ENCODE results near the gene STK11. TPM values are rescaled to one million over a fixed set of nuclear protein-coding genes. Genes with fewer than 3 reads are reported as not detected.

STK11 gene
- total and polyA plus RNA-seq, 4 donors = 35.4 to 66.6 (median 58.8) TPM

DNA sequence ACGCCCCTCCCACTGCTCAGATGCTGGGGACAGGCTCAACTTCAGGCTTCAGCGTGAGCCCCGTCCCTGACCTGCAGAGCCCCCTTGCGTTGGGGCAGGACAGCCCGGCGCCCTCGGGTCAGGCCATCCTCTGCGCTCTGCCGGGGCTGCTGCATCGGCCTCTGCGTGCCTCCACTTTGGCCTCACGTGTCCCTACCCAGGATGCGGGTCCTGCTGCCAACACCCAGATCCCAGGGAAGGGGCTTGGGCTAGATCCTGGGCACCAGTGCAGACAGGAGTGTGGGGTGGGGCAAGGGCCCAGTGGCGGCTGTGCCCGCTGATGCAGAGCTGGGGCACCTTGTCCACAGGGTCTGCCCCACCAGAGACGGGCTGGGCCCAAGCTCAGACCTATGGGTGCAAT lies 19.3 kb downstream of the STK11 start:
- Histone ChIP-seq H3K4me3 (ENCODE audit: low read depth, low read length) (no peak overlapping the region), H3K4me1 (ENCODE audit: control insufficient read depth, insufficient read depth, low read length) (peaks cover 14% of the 10 kb centered on the region), H3K27me3 (ENCODE audit: control insufficient read depth, insufficient read depth, low read length) (no peaks in the 10 kb centered on the region), H3K27ac (ENCODE audit: low read depth, low read length) (no peak overlapping the region), H3K9me3 (ENCODE audit: control insufficient read depth, insufficient read depth, low read length) (no peaks in the 10 kb centered on the region), H3K36me3 (ENCODE audit: control insufficient read depth, insufficient read depth, low read length) (peaks cover 91% of the 10 kb centered on the region)
- no peak for DNase-seq (ENCODE audit: low read depth in 4 of 6, low spot score in 6 of 6)
- WGBS (ENCODE audit: insufficient coverage) = 88% methylated on average over 16 of the region's 16 CpGs

DNA sequence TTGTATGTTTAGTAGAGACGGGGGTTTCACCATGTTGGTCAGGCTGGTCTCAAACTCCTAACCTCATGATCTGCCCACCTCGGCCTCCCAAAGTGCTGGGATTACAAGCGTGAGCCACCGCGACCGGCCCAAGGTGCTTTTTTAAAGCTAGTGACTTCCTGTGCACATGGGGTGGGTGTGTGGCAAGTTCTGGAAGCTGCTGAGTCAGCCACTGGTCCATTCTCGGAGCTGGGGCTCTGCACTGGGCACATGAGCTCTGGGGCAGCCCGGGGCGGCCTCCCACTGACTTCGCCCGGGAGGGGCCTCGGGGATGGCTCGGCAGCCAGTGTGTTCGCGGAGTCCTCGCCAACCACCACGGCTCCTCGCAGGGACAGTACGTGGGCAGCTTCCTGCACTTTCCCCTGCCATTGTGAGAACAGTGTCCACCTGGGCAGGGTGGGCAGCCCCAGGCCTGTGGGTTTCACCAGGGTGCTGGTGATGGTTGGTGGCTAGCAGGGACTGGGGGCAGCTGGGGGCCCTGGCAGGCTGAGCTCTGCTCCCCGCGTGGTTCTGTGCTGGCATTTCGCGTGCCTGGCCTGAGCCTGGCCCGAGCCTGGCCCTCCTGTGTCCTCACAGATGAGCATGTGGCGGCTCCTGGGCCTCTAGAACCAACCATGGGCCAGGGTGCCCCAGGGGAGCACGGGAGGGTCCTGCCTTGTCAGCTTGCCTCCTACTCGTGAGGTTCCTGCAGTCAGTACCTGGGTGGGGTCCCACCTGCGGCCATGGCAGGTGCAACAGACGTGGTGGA lies 20.1 kb downstream of the STK11 start:
- H3K27me3 ChIP-seq (ENCODE audit: control insufficient read depth, insufficient read depth, low read length) = no peaks in the 10 kb centered on the region
- WGBS (ENCODE audit: insufficient coverage) = 83% methylated on average over 29 of the region's 29 CpGs
- peaks cover 12% of the 10 kb centered on the region for H3K4me1 ChIP-seq (ENCODE audit: control insufficient read depth, insufficient read depth, low read length)
- no peak for DNase-seq (ENCODE audit: low read depth in 4 of 6, low spot score in 6 of 6)
- H3K27ac ChIP-seq (ENCODE audit: low read depth, low read length) = no peak overlapping the region
- no peaks in the 10 kb centered on the region for H3K9me3 ChIP-seq (ENCODE audit: control insufficient read depth, insufficient read depth, low read length)
- H3K4me3 ChIP-seq (ENCODE audit: low read depth, low read length) = no peak overlapping the region
- peaks cover 91% of the 10 kb centered on the region for H3K36me3 ChIP-seq (ENCODE audit: control insufficient read depth, insufficient read depth, low read length)

DNA sequence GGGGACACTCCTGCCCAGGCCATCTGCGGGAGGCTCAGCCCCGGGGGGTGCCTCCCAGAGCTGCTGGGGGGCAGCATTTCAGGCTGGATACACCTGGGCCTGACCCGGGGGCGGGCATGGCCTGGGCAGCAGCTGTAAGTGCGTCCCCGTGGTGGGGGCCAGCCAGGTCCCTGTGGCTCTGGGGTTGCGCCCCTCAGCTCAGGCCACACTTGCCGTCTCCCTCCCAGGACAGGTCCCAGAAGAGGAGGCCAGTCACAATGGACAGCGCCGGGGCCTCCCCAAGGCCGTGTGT lies 20.6 kb downstream of the STK11 start:
- Histone ChIP-seq H3K27ac (ENCODE audit: low read depth, low read length) (no peak overlapping the region), H3K27me3 (ENCODE audit: control insufficient read depth, insufficient read depth, low read length) (no peaks in the 10 kb centered on the region)

GRCh38 chr19:1226522-1227303 lies 21.1 kb downstream of the STK11 start:
- 90% methylated on average over 47 of the region's 50 CpGs for WGBS (ENCODE audit: insufficient coverage)
- DNase-seq (ENCODE audit: low read depth in 4 of 6, low spot score in 6 of 6) = no peak
- Histone ChIP-seq H3K9me3 (ENCODE audit: control insufficient read depth, insufficient read depth, low read length) (no peaks in the 10 kb centered on the region), H3K4me1 (ENCODE audit: control insufficient read depth, insufficient read depth, low read length) (peaks cover 6% of the 10 kb centered on the region), H3K36me3 (ENCODE audit: control insufficient read depth, insufficient read depth, low read length) (peaks cover 91% of the 10 kb centered on the region), H3K27me3 (ENCODE audit: control insufficient read depth, insufficient read depth, low read length) (no peaks in the 10 kb centered on the region), H3K27ac (ENCODE audit: low read depth, low read length) (no peak overlapping the region), H3K4me3 (ENCODE audit: low read depth, low read length) (no peak overlapping the region)

More for the DNA sequence above, 20.6 kb downstream of the STK11 start:
- Histone ChIP-seq H3K9me3 (ENCODE audit: control insufficient read depth, insufficient read depth, low read length) (no peaks in the 10 kb centered on the region), H3K36me3 (ENCODE audit: control insufficient read depth, insufficient read depth, low read length) (peaks cover 91% of the 10 kb centered on the region), H3K4me1 (ENCODE audit: control insufficient read depth, insufficient read depth, low read length) (peaks cover 11% of the 10 kb centered on the region), H3K4me3 (ENCODE audit: low read depth, low read length) (no peak overlapping the region)
- DNase-seq (ENCODE audit: low read depth in 4 of 6, low spot score in 6 of 6) = no peak
- WGBS (ENCODE audit: insufficient coverage) = 91% methylated on average over 11 of the region's 11 CpGs

DNA sequence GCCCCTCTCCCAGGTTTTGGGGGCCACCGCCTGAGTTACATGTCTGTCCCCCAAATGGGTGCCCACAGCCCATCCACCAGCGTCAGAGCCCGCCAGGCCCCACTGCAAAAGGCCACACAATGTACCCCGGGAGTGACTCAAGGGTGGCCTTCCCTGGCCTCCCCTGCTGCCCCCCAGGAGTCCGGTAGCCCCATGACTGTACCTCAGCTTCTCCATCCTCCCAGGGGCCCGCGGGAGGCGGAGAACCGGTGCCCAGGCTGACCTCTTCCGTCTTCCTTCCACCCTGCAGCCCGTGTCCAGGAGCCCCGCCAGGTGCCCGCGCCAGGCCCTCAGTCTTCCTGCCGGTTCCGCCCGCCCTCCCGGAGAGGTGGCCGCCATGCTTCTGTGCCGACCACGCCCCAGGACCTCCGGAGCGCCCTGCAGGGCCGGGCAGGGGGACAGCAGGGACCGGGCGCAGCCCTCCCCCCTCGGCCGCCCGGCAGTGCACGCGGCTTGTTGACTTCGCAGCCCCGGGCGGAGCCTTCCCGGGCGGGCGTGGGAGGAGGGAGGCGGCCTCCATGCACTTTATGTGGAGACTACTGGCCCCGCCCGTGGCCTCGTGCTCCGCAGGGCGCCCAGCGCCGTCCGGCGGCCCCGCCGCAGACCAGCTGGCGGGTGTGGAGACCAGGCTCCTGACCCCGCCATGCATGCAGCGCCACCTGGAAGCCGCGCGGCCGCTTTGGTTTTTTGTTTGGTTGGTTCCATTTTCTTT lies 21.9 kb downstream of the STK11 start:
- Histone ChIP-seq H3K4me3 (ENCODE audit: low read depth, low read length) (no peak overlapping the region), H3K27ac (ENCODE audit: low read depth, low read length) (no peak overlapping the region), H3K9me3 (ENCODE audit: control insufficient read depth, insufficient read depth, low read length) (no peaks in the 10 kb centered on the region), H3K4me1 (ENCODE audit: control insufficient read depth, insufficient read depth, low read length) (peaks cover 3% of the 10 kb centered on the region), H3K27me3 (ENCODE audit: control insufficient read depth, insufficient read depth, low read length) (no peaks in the 10 kb centered on the region), H3K36me3 (ENCODE audit: control insufficient read depth, insufficient read depth, low read length) (peaks cover 91% of the 10 kb centered on the region)
- 90% methylated on average over 22 of the region's 56 CpGs for WGBS (ENCODE audit: insufficient coverage)
- DNase-seq (ENCODE audit: low read depth in 4 of 6, low spot score in 6 of 6) = no peak

DNA sequence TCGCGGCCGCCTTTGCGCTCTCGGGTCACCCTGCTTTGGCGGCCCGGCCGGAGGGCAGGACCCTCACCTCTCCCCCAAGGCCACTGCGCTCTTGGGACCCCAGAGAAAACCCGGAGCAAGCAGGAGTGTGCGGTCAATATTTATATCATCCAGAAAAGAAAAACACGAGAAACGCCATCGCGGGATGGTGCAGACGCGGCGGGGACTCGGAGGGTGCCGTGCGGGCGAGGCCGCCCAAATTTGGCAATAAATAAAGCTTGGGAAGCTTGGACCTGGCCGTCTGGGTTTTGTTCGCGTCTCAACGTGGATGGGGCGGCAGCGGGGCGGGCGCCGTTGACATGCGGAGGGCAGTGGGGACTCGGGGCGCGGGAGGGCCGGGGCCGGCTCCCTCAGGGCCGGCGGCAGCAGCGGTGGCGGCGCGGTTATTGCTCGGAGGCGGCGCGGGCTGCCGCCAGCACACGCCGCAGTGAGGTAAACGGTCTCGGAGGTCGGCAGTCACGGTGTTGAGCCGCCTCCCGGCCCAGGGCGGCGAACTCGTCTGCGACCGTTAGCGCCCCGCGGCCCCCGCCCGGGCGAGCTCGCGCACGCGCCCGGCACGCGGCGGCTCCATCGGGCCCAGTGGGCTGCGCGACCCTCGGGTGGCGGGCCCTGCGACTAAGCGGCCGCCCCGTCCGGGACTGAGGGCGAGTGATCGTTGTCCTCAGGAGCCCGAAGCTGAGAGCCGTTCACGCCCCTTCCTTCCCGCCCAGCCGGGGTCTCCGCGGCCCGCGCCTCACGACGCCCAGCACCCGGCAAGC lies 22.8 kb downstream of the STK11 start:
- 97% methylated on average over 92 of the region's 100 CpGs for WGBS (ENCODE audit: insufficient coverage)
- Histone ChIP-seq H3K4me1 (ENCODE audit: control insufficient read depth, insufficient read depth, low read length) (peaks cover 12% of the 10 kb centered on the region), H3K27me3 (ENCODE audit: control insufficient read depth, insufficient read depth, low read length) (no peaks in the 10 kb centered on the region), H3K36me3 (ENCODE audit: control insufficient read depth, insufficient read depth, low read length) (peaks cover 91% of the 10 kb centered on the region), H3K4me3 (ENCODE audit: low read depth, low read length) (no peak overlapping the region), H3K9me3 (ENCODE audit: control insufficient read depth, insufficient read depth, low read length) (no peaks in the 10 kb centered on the region), H3K27ac (ENCODE audit: low read depth, low read length) (no peak overlapping the region)
- DNase-seq (ENCODE audit: low read depth in 4 of 6, low spot score in 6 of 6) = no peak

DNA sequence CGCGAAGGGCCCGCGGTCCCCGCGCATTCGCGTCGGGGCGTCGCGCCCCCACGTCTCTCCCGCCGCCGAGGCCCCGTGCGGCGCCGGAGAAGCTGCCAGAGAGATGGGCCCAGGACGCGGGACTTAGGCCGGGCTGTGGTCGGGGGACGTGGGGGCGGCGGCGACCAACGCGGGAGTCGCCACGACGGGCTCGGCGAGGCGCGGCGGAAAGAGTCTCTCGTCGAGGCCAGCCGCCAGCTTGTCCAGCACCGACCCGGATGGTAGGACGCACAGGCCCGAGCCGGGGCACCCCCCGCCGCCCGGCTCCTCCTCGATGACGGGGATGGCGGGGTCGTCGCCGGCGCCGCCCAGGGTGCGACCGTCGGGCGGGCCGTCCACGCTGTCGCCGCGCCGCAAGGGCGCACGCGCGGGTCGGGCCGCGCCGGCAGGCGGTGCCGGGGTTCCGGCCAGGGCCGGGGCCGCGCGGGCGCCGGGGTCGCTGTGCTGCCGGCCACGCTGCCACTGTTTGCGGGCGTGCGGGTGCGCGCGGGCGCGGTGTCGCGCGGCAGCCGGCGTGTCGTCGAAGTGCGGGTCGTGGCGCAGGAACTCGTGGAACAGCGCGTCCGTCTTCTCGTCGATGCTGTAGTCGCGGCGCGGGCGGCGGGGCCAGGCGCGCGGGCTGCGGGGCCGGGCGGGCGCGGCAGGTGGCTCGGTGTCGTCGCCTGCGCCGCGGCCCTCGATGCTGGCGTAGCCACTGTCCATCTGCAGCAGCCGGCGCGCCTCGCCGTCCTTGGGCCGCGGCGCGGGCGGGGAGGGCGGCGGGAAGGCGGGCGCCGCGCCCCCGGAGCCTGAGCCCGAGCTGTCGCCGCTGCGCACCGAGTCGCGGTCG lies 23.7 kb downstream of the STK11 start:
- H3K4me1 ChIP-seq (ENCODE audit: control insufficient read depth, insufficient read depth, low read length) = peaks cover 14% of the 10 kb centered on the region
- H3K27me3 ChIP-seq (ENCODE audit: control insufficient read depth, insufficient read depth, low read length) = no peaks in the 10 kb centered on the region
- WGBS (ENCODE audit: insufficient coverage) = 94% methylated on average over 147 of the region's 158 CpGs
- no peaks in the 10 kb centered on the region for H3K9me3 ChIP-seq (ENCODE audit: control insufficient read depth, insufficient read depth, low read length)
- no peak overlapping the region for H3K27ac ChIP-seq (ENCODE audit: low read depth, low read length)
- no peak for DNase-seq (ENCODE audit: low read depth in 4 of 6, low spot score in 6 of 6)
- no peak overlapping the region for H3K4me3 ChIP-seq (ENCODE audit: low read depth, low read length)
- peaks cover 91% of the 10 kb centered on the region for H3K36me3 ChIP-seq (ENCODE audit: control insufficient read depth, insufficient read depth, low read length)

DNA sequence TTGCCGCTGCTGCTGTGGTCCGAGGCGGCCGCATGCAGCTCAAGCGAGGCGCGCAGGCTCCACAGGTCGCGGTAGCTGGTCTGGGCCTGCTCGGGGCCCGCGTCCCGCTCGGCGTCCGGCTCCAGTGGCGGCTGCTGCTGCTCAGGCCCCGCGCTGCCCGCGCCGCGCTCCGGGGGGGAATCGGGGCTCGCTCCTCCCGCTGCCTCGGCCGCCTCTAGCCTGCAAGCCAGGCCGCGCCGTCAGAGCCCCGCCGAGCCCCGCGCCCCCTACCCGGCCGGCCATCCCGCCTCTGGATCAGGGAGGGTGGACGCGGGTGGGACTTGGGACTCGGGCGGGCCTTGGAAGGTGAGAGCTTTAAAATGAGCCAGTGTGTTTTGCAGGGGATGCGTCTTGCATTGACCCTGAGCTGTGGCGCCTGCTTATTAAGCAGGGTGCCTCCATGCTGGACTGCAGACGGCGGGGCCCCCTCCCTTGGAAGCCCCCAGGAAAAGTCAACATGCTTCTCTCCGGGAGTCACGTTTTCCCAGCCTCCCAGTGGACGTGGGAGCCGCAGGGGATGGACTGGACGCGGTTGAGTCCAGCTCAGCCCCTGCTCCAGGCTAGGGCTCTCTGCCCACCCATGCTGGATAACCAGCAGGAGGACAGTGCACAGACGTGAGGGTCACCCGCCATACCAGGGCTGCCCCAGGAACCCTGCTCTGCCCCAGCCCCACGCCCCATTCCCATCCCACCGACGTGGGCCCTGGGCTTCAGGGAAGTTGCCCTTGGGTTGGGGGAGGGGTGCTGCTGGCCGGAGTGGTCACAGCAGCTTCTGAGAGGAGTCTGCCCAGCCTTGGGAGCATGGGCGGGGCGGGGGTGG lies 24.6 kb downstream of the STK11 start:
- H3K27me3 ChIP-seq (ENCODE audit: control insufficient read depth, insufficient read depth, low read length) = no peaks in the 10 kb centered on the region
- no peak overlapping the region for H3K4me3 ChIP-seq (ENCODE audit: low read depth, low read length)
- no peaks in the 10 kb centered on the region for H3K9me3 ChIP-seq (ENCODE audit: control insufficient read depth, insufficient read depth, low read length)
- H3K36me3 ChIP-seq (ENCODE audit: control insufficient read depth, insufficient read depth, low read length) = peaks cover 91% of the 10 kb centered on the region
- 85% methylated on average over 51 of the region's 61 CpGs for WGBS (ENCODE audit: insufficient coverage)
- H3K27ac ChIP-seq (ENCODE audit: low read depth, low read length) = no peak overlapping the region
- H3K4me1 ChIP-seq (ENCODE audit: control insufficient read depth, insufficient read depth, low read length) = peaks cover 14% of the 10 kb centered on the region
- no peak for DNase-seq (ENCODE audit: low read depth in 4 of 6, low spot score in 6 of 6)

All from spinal cord (tissue), 10 donors.